OCI-LY7 (cell line): ENCODE measurements around the gene SYNM. TPM values are rescaled to one million over a fixed set of nuclear protein-coding genes. Genes with fewer than 3 reads are reported as not detected.

Experiments
- BruUV-seq: library from RNA; stranded (reverse); fragments of 400-500 nt; replicated peaks from 2 replicates; lab custom pipeline; 2021; lab: Mats Ljungman, UMichigan
- CTCF ChIA-PET: fragments of 300-600 bp; sonication (Branson Sonifier 250); formaldehyde crosslinking; loops from one replicate; lab custom pipeline; 2022; ENCODE audit warnings: antibody characterized with exemption; ENCODE audit not compliant: unreplicated experiment; lab: Charles Lee
- POLR2A ChIA-PET: fragments of 300-600 bp; sonication (Branson Sonifier 250); formaldehyde crosslinking; loops from one replicate; lab custom pipeline; 2022; ENCODE audit warnings: antibody characterized with exemption; lab: Charles Lee
- DNase-seq: peaks from one replicate; pipeline ENCODE4 v3.0.0-alpha.2; 2015; ENCODE audit warnings: low spot score
- H2AFZ ChIP-seq: fragments of 200-600 bp; sonication (generic), shearing (Covaris generic); 2 replicates; pipeline ENCODE4 v1.6.1; 2014; ENCODE audit warnings: mild to moderate bottlenecking, antibody characterized with exemption, low read length, moderate library complexity
- H3K27ac ChIP-seq: fragments of 200-600 bp; sonication (generic); 2 replicates; pipeline ENCODE4 v1.5.1; 2014; ENCODE audit warnings: mixed run types, low read depth, mild to moderate bottlenecking, moderate library complexity, low read length, inconsistent platforms; ENCODE audit not compliant: poor library complexity, severe bottlenecking
- H3K36me3 ChIP-seq: fragments of 200-600 bp; sonication (generic); 2 replicates; pipeline ENCODE4 v1.6.1; 2014; ENCODE audit warnings: mild to moderate bottlenecking, antibody characterized with exemption, low read length, moderate library complexity, mixed read lengths; ENCODE audit not compliant: insufficient read depth
- H3K4me1 ChIP-seq: fragments of 200-600 bp; sonication (generic); 2 replicates; pipeline ENCODE4 v1.5.1; 2014; ENCODE audit warnings: mild to moderate bottlenecking, low read length; ENCODE audit not compliant: insufficient read depth, poor library complexity, severe bottlenecking
- H3K4me2 ChIP-seq: fragments of 200-600 bp; sonication (generic); 2 replicates; pipeline ENCODE4 v1.6.1; 2014; ENCODE audit warnings: mild to moderate bottlenecking, low read length
- H3K4me3 ChIP-seq: fragments of 200-600 bp; sonication (generic); 2 replicates; pipeline ENCODE4 v1.5.1; 2014; ENCODE audit warnings: mild to moderate bottlenecking, low read depth, low read length; ENCODE audit not compliant: poor library complexity, severe bottlenecking
- H3K79me2 ChIP-seq: fragments of 200-600 bp; sonication (generic); 2 replicates; pipeline ENCODE4 v1.6.1; 2016; ENCODE audit warnings: low read depth, mild to moderate bottlenecking, low read length, moderate library complexity, mixed read lengths; ENCODE audit not compliant: insufficient read depth
- H3K9me2 ChIP-seq: fragments of 200-600 bp; sonication (generic); 2 replicates; pipeline ENCODE4 v1.6.1; 2016; ENCODE audit warnings: mild to moderate bottlenecking, low read length, mixed read lengths; ENCODE audit not compliant: insufficient read depth
- H3K9me3 ChIP-seq: fragments of 200-600 bp; sonication (generic); 2 replicates; pipeline ENCODE4 v1.6.1; 2014; ENCODE audit warnings: mild to moderate bottlenecking, mixed run types, low read length, mixed read lengths
- H4K20me1 ChIP-seq: fragments of 200-600 bp; sonication (generic); 2 replicates; pipeline ENCODE4 v1.6.1; 2014; ENCODE audit warnings: mild to moderate bottlenecking, antibody characterized with exemption, low read length, moderate library complexity, mixed read lengths; ENCODE audit not compliant: insufficient read depth
- EZH2phosphoT487 ChIP-seq: fragments of 200-600 bp; sonication (generic); IDR thresholded peaks from 2 replicates; pipeline ENCODE4 v1.6.1; 2018; ENCODE audit warnings: low read depth, borderline replicate concordance, mild to moderate bottlenecking, mixed run types, antibody characterized with exemption, low read length, moderate library complexity, mixed read lengths
- intact Hi-C: fragments of 100-400 bp; cut with micrococcal nuclease; formaldehyde crosslinking; loops from one replicate; pipeline ENCODE4 v1.10.0; 2022; ENCODE audit not compliant: unreplicated experiment
- total RNA-seq, 2 experiments: library from RNA; depleted of rRNA in 1 of 2; stranded (reverse); fragments of >200 nt in 1 of 2; shearing (Covaris generic) in 1 of 2; gene quantifications; 2 replicates each; pipeline ENCODE4 v1.2.3, GENCODE V29; 2014 to 2022
- TF ChIP-seq, protein P1 (sequence below): fragments of 200-600 bp; sonication (generic); conservative IDR thresholded peaks from 2 replicates; pipeline ENCODE4 v1.5.1; 2014; ENCODE audit warnings: mild to moderate bottlenecking, antibody characterized with exemption, low read length, moderate library complexity, mixed read lengths

SYNM gene
- total RNA-seq, 2 experiments from 2014 or later, result 0.08 to 0.41 TPM

- Histone ChIP-seq H3K4me3 (no peak overlapping the region), H2AFZ (no peak overlapping the region), H3K4me1 (no peaks in the 10 kb centered on the region), H3K9me3 (no peaks in the 10 kb centered on the region), H3K9me2 (no peaks in the 10 kb centered on the region), H3K36me3 (no peaks in the 10 kb centered on the region), H3K4me2 (no peak overlapping the region), H3K27ac (no peak overlapping the region), H4K20me1 (no peaks in the 10 kb centered on the region), H3K79me2 (no peaks in the 10 kb centered on the region)
- TF ChIP-seq, protein P1, sequence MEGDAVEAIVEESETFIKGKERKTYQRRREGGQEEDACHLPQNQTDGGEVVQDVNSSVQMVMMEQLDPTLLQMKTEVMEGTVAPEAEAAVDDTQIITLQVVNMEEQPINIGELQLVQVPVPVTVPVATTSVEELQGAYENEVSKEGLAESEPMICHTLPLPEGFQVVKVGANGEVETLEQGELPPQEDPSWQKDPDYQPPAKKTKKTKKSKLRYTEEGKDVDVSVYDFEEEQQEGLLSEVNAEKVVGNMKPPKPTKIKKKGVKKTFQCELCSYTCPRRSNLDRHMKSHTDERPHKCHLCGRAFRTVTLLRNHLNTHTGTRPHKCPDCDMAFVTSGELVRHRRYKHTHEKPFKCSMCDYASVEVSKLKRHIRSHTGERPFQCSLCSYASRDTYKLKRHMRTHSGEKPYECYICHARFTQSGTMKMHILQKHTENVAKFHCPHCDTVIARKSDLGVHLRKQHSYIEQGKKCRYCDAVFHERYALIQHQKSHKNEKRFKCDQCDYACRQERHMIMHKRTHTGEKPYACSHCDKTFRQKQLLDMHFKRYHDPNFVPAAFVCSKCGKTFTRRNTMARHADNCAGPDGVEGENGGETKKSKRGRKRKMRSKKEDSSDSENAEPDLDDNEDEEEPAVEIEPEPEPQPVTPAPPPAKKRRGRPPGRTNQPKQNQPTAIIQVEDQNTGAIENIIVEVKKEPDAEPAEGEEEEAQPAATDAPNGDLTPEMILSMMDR, result no peak
- TF ChIP-seq EZH2phosphoT487, result no peak
- DNase-seq, result no peak
- ChIA-PET CTCF (no interaction called here), POLR2A (no interaction called here)
- BruUV-seq, result no TSS peak
- intact Hi-C loops, result no loop called here
Measured at GRCh38 chr15:99126131-99126588, 21.3 kb downstream of the SYNM start.

- ChIA-PET CTCF (no interaction called here), POLR2A (interaction anchor here (0.6 kb wide), 1 partner anchor 1467 kb away, joined by 3 read pairs; no protein-coding TSS in a partner anchor)
- Histone ChIP-seq H3K4me1 (no peaks in the 10 kb centered on the region), H3K79me2 (no peaks in the 10 kb centered on the region), H3K36me3 (no peaks in the 10 kb centered on the region), H3K9me2 (no peaks in the 10 kb centered on the region), H3K4me2 (no peak overlapping the region), H4K20me1 (no peaks in the 10 kb centered on the region), H3K27ac (no peak overlapping the region), H3K9me3 (no peaks in the 10 kb centered on the region), H3K4me3 (no peak overlapping the region), H2AFZ (no peak overlapping the region)
- BruUV-seq, result no TSS peak
- intact Hi-C loops, result no loop called here
- no peak for DNase-seq
- TF ChIP-seq, protein P1, result no peak
- TF ChIP-seq EZH2phosphoT487, result no peak
Measured at GRCh38 chr15:99126930-99127329, 22.1 kb downstream of the SYNM start.

DNA sequence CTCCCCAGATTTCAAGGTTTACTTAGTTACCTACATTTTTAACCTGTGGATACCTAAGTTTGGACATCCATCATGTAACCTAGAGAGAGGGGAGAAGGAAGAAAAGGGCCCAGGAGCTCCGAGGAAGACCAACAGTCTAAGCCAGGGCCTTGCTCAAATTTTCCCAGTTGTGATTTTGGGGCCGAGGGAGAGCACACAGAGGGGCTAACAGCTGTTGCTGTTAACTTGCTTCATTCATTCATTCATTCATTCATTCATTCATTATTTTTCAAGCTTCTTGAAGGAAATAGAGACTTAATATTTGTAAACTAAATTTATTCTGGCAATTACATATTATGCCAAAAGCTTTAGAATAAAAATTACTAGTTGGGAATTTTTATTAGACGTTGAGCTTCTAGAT, 22.9 kb downstream of the SYNM start:
- no peak for DNase-seq
- Histone ChIP-seq H3K27ac (no peak overlapping the region), H3K79me2 (no peaks in the 10 kb centered on the region), H2AFZ (no peak overlapping the region), H3K36me3 (no peaks in the 10 kb centered on the region), H3K4me1 (no peaks in the 10 kb centered on the region), H3K9me2 (no peaks in the 10 kb centered on the region), H3K4me2 (no peak overlapping the region), H3K4me3 (no peak overlapping the region), H3K9me3 (no peaks in the 10 kb centered on the region), H4K20me1 (no peaks in the 10 kb centered on the region)
- TF ChIP-seq, protein P1, result no peak
- no peak for TF ChIP-seq EZH2phosphoT487
- ChIA-PET CTCF (no interaction called here), POLR2A (no interaction called here)
- no TSS peak for BruUV-seq
- intact Hi-C loops, result no loop called here
